ENCODE data around the gene MON1A.

The MON1A gene

GRCh38 chr3:49898991-49899390 is 30.6 kb downstream of the MON1A start:
- TF ChIP-seq FOXP2 (optimal IDR thresholded peaks at IDR 0.05; ENCODE audit: borderline replicate concordance, extremely low read depth, extremely low read length, insufficient read depth) (no peak), POLR2AphosphoS5 (IDR thresholded peaks at IDR 0.05; ENCODE audit: low read depth, low read length) (no peak), TAF1 (IDR thresholded peaks at IDR 0.05; ENCODE audit: borderline replicate concordance, insufficient read depth, low read length) (no peak), SIN3A (IDR thresholded peaks at IDR 0.05; ENCODE audit: borderline replicate concordance, insufficient read depth, low read length) (no peak), REST (IDR thresholded peaks at IDR 0.05; ENCODE audit: insufficient read depth in 1 of 2, low read depth in 2 of 2, low read length in 2 of 2) (no peak)

- TF ChIP-seq POLR2AphosphoS5 (IDR thresholded peaks at IDR 0.05; ENCODE audit: low read depth, low read length), result no peak
- TF ChIP-seq SIN3A (IDR thresholded peaks at IDR 0.05; ENCODE audit: borderline replicate concordance, insufficient read depth, low read length), result no peak
- TF ChIP-seq REST (IDR thresholded peaks at IDR 0.05; ENCODE audit: insufficient read depth in 1 of 2, low read depth in 2 of 2, low read length in 2 of 2), result no peak
- no peak for TF ChIP-seq TAF1 (IDR thresholded peaks at IDR 0.05; ENCODE audit: borderline replicate concordance, insufficient read depth, low read length)
- no peak for TF ChIP-seq FOXP2 (optimal IDR thresholded peaks at IDR 0.05; ENCODE audit: borderline replicate concordance, extremely low read depth, extremely low read length, insufficient read depth)
Measured at GRCh38 chr3:49896345-49896744, 33.3 kb downstream of the MON1A start.

- no peak for TF ChIP-seq TAF1 (IDR thresholded peaks at IDR 0.05; ENCODE audit: borderline replicate concordance, insufficient read depth, low read length)
- no peak for TF ChIP-seq FOXP2 (optimal IDR thresholded peaks at IDR 0.05; ENCODE audit: borderline replicate concordance, extremely low read depth, extremely low read length, insufficient read depth)
- no peak for TF ChIP-seq SIN3A (IDR thresholded peaks at IDR 0.05; ENCODE audit: borderline replicate concordance, insufficient read depth, low read length)
- no peak for TF ChIP-seq POLR2AphosphoS5 (IDR thresholded peaks at IDR 0.05; ENCODE audit: low read depth, low read length)
- no peak for TF ChIP-seq REST (IDR thresholded peaks at IDR 0.05; ENCODE audit: insufficient read depth in 1 of 2, low read depth in 2 of 2, low read length in 2 of 2)
Measured at GRCh38 chr3:49895791-49896190, 33.8 kb downstream of the MON1A start.

GRCh38 chr3:49889296-49889695 is 40.3 kb downstream of the MON1A start:
- TF ChIP-seq TAF1 (IDR thresholded peaks at IDR 0.05; ENCODE audit: borderline replicate concordance, insufficient read depth, low read length) (no peak), REST (IDR thresholded peaks at IDR 0.05; ENCODE audit: insufficient read depth in 1 of 2, low read depth in 2 of 2, low read length in 2 of 2) (no peak), SIN3A (IDR thresholded peaks at IDR 0.05; ENCODE audit: borderline replicate concordance, insufficient read depth, low read length) (no peak)

- TF ChIP-seq SIN3A (IDR thresholded peaks at IDR 0.05; ENCODE audit: borderline replicate concordance, insufficient read depth, low read length) (no peak), POLR2AphosphoS5 (IDR thresholded peaks at IDR 0.05; ENCODE audit: low read depth, low read length) (no peak), REST (IDR thresholded peaks at IDR 0.05; ENCODE audit: insufficient read depth in 1 of 2, low read depth in 2 of 2, low read length in 2 of 2) (no peak), TAF1 (IDR thresholded peaks at IDR 0.05; ENCODE audit: borderline replicate concordance, insufficient read depth, low read length) (no peak), FOXP2 (optimal IDR thresholded peaks at IDR 0.05; ENCODE audit: borderline replicate concordance, extremely low read depth, extremely low read length, insufficient read depth) (no peak)
Measured at GRCh38 chr3:49886922-49887265, 42.7 kb downstream of the MON1A start.

Measured in PFSK-1 (cell line).